HepG2 (cell line): ENCODE results near the gene ADAM15. TPM values are rescaled to one million over a fixed set of nuclear protein-coding genes. Genes with fewer than 3 reads are reported as not detected.

ENCODE experiments used
- FOXC1 ChIP-seq: sonication (generic); formaldehyde crosslinking; IDR thresholded peaks from 2 replicates; pipeline ENCODE4 v1.8.0; 2022; ENCODE audit warnings: mild to moderate bottlenecking, missing genetic modification reagents, borderline replicate concordance
- JUND ChIP-seq: sonication (generic); formaldehyde crosslinking; IDR thresholded peaks from 2 replicates; pipeline ENCODE4 v1.8.0; 2022; ENCODE audit warnings: mild to moderate bottlenecking, missing genetic modification reagents
- KDM5A ChIP-seq: fragments of 200-600 bp; sonication (generic); IDR thresholded peaks from 2 replicates; pipeline ENCODE4 v1.7.0; 2018; ENCODE audit warnings: antibody characterized with exemption, mild to moderate bottlenecking, low read length, borderline replicate concordance
- MEF2D ChIP-seq: sonication (generic); formaldehyde crosslinking; IDR thresholded peaks from 2 replicates; pipeline ENCODE4 v1.5.1; 2020; ENCODE audit warnings: mild to moderate bottlenecking, missing genetic modification reagents
- SMC3 ChIP-seq: IDR thresholded peaks from 2 replicates; pipeline ENCODE4 v1.6.1; 2011; ENCODE audit warnings: low read length, improper control_type of control experiment
- TOPORS ChIP-seq: sonication (generic); formaldehyde crosslinking; IDR thresholded peaks from 2 replicates; pipeline ENCODE4 v1.8.0; 2023; ENCODE audit warnings: mild to moderate bottlenecking, missing genetic modification reagents
- ZNF562 ChIP-seq: sonication (generic); formaldehyde crosslinking; IDR thresholded peaks from 2 replicates; pipeline ENCODE4 v1.8.0; 2022; ENCODE audit warnings: missing genetic modification reagents, borderline replicate concordance
- ZNF878 ChIP-seq: sonication (generic); formaldehyde crosslinking; IDR thresholded peaks from 2 replicates; pipeline ENCODE4 v1.8.1; 2023; ENCODE audit warnings: mild to moderate bottlenecking, missing genetic modification reagents, moderate library complexity
- polyA plus RNA-seq, 8 experiments: library from polyadenylated mRNA; depleted of rRNA in 3 of 8; stranded (reverse) in 7 of 8; unstranded in 1 of 8; fragments of >200 nt; fragmentation: Illumina TruSeq in 4 of 8; extraction: Trizol in 4 of 8; gene quantifications; 2 replicates each; pipeline versions ENCODE4 v1.2.1 to v1.2.3, GENCODE V29; 2011 to 2016; ENCODE audit warnings: low read depth in 4 of 8, missing spikeins in 1 of 8, mixed read lengths in 1 of 8; ENCODE audit not compliant: insufficient read depth in 1 of 8
- total RNA-seq, 5 experiments: library from RNA; depleted of rRNA; stranded (reverse); fragments of >200 nt; fragmentation: Illumina TruSeq; extraction: Trizol; gene quantifications; 2 replicates each; pipeline ENCODE4 v1.2.3, GENCODE V29; 2016; ENCODE audit warnings: low read depth in 1 of 5
- TF ChIP-seq, protein P1 (sequence below): sonication (generic); formaldehyde crosslinking; IDR thresholded peaks from 2 replicates; pipeline ENCODE4 v1.5.0; 2020; ENCODE audit warnings: mild to moderate bottlenecking, missing genetic modification reagents, moderate library complexity
- TF ChIP-seq, protein P2 (sequence below): sonication (generic); formaldehyde crosslinking; conservative IDR thresholded peaks from 2 replicates; pipeline ENCODE4 v1.8.0; 2022; ENCODE audit warnings: mild to moderate bottlenecking, moderate library complexity, missing genetic modification reagents
- TF ChIP-seq, protein P3 (sequence below): sonication (generic); formaldehyde crosslinking; IDR thresholded peaks from 2 replicates; pipeline ENCODE4 v1.5.1; 2020; ENCODE audit warnings: mild to moderate bottlenecking, missing genetic modification reagents, borderline replicate concordance

ADAM15 gene
- total and polyA plus RNA-seq, 2 of the 13 experiments (the other 11 are each of a cell fraction or from before 2014, with no cell fraction given): 17.9 to 25.6 TPM

DNA sequence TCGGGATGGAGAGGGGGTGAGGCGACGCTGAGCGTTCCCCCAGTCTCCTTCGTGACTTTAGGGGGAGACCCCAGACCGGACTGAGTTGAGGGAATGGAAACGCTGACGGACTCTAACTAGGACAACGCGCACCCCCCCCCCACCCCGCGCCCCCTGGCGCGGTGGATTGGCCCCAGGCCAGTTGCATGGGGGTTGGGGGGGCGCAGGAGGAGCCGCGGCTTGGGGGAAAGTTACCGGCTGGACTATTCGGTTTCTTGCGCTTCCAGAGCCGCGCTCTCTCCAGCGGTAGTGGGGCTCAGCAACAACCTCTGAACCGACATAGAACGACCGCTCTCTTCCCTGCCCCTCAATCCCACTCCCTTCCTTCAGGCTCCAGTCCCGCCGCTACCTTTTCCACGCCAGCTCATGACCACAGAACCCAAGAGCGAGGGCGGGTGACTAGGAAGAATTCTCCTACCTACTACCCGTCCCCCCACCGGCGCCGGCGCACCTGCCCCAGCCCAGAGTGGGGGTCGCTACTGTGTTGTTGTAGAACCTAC lies 47.8 kb upstream of the ADAM15 start (continued):
- TF ChIP-seq KDM5A: 0 out of 2 replicates have a peak, but pooled peaks have one; percentile 24
- peak; percentile 35; the same call in 1 of the 2 replicates for TF ChIP-seq FOXC1 (CRISPR knock-in tag)
- TF ChIP-seq, protein P1, sequence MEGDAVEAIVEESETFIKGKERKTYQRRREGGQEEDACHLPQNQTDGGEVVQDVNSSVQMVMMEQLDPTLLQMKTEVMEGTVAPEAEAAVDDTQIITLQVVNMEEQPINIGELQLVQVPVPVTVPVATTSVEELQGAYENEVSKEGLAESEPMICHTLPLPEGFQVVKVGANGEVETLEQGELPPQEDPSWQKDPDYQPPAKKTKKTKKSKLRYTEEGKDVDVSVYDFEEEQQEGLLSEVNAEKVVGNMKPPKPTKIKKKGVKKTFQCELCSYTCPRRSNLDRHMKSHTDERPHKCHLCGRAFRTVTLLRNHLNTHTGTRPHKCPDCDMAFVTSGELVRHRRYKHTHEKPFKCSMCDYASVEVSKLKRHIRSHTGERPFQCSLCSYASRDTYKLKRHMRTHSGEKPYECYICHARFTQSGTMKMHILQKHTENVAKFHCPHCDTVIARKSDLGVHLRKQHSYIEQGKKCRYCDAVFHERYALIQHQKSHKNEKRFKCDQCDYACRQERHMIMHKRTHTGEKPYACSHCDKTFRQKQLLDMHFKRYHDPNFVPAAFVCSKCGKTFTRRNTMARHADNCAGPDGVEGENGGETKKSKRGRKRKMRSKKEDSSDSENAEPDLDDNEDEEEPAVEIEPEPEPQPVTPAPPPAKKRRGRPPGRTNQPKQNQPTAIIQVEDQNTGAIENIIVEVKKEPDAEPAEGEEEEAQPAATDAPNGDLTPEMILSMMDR (CRISPR knock-in tag): 0 out of 2 replicates have a peak, but pooled peaks have one; percentile 13
- TF ChIP-seq ZNF562 (CRISPR knock-in tag): no peak
- no peak for TF ChIP-seq SMC3
- TF ChIP-seq, protein P2, sequence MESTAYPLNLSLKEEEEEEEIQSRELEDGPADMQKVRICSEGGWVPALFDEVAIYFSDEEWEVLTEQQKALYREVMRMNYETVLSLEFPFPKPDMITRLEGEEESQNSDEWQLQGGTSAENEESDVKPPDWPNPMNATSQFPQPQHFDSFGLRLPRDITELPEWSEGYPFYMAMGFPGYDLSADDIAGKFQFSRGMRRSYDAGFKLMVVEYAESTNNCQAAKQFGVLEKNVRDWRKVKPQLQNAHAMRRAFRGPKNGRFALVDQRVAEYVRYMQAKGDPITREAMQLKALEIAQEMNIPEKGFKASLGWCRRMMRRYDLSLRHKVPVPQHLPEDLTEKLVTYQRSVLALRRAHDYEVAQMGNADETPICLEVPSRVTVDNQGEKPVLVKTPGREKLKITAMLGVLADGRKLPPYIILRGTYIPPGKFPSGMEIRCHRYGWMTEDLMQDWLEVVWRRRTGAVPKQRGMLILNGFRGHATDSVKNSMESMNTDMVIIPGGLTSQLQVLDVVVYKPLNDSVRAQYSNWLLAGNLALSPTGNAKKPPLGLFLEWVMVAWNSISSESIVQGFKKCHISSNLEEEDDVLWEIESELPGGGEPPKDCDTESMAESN (CRISPR knock-in tag): 0 out of 2 replicates have a peak, but pooled peaks have one; percentile 29
- no peak for TF ChIP-seq JUND (CRISPR knock-in tag)
- TF ChIP-seq, protein P3, sequence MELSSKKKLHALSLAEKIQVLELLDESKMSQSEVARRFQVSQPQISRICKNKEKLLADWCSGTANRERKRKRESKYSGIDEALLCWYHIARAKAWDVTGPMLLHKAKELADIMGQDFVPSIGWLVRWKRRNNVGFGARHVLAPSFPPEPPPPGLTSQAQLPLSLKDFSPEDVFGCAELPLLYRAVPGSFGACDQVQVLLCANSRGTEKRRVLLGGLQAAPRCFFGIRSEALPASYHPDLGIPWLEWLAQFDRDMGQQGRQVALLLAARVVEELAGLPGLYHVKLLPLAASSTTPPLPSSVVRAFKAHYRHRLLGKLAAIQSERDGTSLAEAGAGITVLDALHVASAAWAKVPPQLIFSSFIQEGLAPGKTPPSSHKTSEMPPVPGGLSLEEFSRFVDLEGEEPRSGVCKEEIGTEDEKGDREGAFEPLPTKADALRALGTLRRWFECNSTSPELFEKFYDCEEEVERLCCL (CRISPR knock-in tag): 0 out of 2 replicates have a peak, but pooled peaks have one; percentile 14
- 0 out of 2 replicates have a peak, but pooled peaks have one; percentile 43 for TF ChIP-seq ZNF878 (CRISPR knock-in tag)
- peak; percentile 18; the same call in 1 of the 2 replicates for TF ChIP-seq MEF2D (CRISPR knock-in tag)
- 0 out of 2 replicates have a peak, but pooled peaks have one; percentile 30 for TF ChIP-seq TOPORS
- TF ChIP-seq, all 625 proteins: peak for 44
